NCI-H446 (cell line): ENCODE measurements around the gene NT5DC3.
"Not testable (repeated sequence)": the region's sequence is repeated elsewhere in the genome, so short reads cannot be mapped to it uniquely, and the experiment has no call there.

Experiments used
- DNase-seq, 2 experiments: peaks; one replicate each; lab custom pipeline; 2025; lab: John Stamatoyannopoulos, UW

Gene NT5DC3

DNA sequence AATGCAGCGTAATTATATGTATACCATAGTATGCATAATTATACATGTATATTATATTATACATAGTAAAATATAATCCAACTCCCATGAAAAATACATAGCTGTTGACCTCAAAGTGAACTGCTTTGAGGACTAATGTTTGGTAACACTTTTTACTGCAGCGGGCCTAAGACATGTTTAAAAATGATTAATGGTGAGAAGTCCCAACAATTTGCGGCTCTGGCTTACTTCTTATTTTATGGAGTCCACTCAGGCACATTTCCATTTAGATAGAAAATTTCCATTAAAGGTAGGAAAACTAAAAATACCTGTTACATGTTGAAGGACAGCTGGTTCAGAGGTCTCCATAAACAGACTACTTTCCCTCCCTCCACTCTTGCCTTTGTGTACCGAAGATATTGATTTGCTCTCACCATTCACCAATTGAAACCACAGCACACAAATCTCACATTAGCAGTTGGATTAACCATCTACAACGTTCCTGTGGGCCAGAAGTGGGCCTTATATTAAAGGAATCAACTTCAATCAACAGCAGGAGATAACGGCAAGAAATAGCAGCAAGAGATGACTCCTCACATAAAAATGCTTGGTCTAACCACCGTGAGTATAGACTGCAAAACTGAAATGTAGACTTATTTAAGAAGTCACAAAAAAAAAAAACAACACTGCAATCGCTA, 14.1 kb upstream of the NT5DC3 start:
- DNase-seq = no peak

DNA sequence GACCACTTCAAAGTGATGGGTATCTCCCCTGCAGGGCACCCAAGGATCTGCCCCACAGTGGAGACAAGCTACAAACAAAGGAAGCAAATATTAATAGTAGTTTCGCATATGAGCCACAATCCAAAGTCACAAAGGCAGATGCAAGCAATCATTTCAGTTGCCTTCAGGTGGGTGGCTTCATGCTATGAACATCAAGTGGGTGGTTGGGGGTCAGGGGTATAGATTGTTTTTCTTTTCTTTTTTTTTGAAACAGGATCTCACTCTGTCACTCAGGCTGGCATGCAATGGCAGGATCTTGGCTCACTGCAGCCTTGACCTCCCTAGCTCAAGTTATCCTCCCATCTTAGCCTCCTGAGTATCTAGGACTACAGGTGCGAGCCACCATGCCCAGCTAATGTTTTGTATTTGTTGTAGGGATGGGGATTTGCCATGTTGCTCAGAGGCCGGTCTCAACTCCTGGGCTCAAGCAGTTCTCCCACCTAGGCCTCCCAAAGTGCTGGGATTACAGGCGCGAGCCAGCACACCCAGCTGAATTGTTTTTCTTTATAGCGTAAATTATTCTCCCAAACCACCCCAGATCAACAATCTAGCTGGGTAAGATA, 13.4 kb upstream of the NT5DC3 start:
- DNase-seq = no peak

GRCh38 chr12:103852498-103852997, 11.5 kb upstream of the NT5DC3 start:
- no peak for DNase-seq

DNA sequence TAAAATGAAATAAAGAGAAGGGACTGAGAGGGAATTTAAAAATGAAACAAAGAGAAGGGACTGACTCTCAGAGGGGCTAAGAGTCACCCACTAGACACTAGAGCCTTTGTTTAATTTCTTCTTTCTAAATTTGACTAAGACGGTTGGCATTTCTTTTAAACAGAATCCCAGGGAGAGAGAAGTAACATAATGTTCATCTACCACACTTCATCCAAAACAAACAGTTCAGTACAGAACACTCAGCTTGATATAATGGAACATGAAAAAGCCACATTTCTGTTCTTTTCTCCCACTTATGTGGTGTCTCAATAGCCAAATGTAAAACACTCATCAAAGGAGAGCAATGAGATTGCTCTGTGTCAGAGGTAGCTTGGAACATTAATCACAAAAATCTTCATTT, 10.1 kb upstream of the NT5DC3 start:
- no peak for DNase-seq

- no peak for DNase-seq
These were observed 9.4 kb upstream of the NT5DC3 start for GRCh38 chr12:103850429-103850828.

DNA sequence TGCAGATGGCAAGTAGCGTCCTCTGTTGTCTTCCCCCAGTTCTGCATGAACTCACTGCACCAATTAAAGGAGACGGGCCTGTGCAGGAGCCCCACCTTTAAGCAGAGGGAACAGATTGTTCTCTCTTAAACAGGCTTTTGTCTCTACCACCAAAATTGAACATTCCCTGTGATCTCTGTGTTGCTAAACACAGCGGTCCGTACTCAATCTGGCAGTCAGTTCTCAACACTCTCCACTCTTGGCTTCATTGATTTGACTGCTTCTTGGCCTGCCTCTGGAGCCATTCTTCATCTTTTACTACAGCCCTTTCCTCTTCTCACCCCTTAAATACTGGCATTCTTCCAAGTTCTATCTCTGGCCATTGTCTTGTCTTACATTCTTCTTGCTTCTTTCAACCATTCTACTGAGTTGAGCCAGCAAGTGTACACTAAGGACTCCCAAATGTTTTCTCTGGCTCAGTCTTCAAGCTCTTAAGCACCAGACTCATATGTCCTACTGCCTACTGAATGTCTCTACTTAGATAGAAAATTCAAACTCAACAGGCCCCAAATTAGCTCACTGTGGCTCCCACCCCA, 8.0 kb upstream of the NT5DC3 start:
- DNase-seq = peak in 1 of 2 experiments; percentile 45

DNA sequence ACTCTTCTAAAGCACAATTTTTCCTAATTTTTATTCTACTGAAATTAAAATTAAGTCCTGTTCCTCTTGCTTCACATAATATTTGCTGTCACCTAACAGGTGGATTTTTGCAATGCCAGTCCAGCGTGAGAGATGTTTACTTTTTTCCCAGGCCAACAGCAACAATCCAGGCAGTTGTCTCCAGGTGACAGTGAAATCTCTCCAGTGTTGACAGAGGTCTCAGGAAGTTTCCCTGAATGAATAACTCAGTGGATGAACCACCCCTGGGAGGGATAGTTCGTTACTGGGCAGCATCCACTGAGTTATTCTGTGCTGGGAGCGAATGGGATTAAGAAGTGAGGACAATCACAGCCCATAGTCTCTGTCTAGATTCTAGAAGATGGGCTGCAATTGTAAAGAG, 7.1 kb upstream of the NT5DC3 start:
- DNase-seq = no peak

DNA sequence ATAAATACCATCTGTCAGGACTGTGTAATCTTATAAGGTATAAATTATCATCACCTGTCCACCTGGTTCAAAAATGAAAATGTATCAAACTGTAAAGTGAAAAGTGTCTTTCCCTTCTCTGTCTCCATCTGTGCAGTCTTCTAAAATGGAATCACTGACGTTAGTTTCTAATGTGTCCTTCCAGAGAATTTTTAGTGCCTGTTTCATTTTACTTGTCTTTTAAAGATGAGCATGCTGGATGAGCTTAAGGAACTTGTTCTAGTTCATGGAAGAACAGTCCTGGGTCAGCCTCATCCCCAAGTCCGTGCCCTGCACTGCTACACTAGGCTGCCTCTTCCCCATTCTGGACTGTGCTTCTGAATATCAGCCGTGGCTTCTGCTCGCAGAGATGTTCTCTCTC, 5.4 kb upstream of the NT5DC3 start:
- no peak for DNase-seq

- DNase-seq = no peak
These were observed 3.3 kb upstream of the NT5DC3 start for GRCh38 chr12:103844305-103844704.

- DNase-seq = peak in 1 of 2 experiments; percentile 66
These were observed 903 bp upstream of the NT5DC3 start for GRCh38 chr12:103841690-103842584.

DNA sequence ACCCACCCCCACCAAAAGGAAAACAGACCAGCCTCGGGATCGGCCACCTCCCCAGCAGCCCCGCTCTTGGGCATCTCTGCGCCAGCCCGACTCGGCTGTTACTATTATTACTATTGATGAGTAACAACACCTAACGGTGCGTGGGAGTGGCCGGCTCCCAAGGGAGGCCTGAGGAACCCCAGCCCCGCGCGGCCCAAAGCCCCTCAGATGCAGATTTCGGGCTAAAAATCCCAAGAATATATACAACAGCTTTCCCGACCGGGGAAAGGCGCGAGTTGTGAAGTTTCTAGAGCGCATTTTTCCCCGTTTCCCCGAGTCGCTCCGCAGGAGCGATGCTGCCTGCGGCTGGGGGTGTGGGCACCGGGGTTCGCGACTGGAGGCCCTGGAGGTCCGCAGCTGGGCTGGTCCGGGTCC, 565 bp downstream of the NT5DC3 start:
- DNase-seq = no peak

DNA sequence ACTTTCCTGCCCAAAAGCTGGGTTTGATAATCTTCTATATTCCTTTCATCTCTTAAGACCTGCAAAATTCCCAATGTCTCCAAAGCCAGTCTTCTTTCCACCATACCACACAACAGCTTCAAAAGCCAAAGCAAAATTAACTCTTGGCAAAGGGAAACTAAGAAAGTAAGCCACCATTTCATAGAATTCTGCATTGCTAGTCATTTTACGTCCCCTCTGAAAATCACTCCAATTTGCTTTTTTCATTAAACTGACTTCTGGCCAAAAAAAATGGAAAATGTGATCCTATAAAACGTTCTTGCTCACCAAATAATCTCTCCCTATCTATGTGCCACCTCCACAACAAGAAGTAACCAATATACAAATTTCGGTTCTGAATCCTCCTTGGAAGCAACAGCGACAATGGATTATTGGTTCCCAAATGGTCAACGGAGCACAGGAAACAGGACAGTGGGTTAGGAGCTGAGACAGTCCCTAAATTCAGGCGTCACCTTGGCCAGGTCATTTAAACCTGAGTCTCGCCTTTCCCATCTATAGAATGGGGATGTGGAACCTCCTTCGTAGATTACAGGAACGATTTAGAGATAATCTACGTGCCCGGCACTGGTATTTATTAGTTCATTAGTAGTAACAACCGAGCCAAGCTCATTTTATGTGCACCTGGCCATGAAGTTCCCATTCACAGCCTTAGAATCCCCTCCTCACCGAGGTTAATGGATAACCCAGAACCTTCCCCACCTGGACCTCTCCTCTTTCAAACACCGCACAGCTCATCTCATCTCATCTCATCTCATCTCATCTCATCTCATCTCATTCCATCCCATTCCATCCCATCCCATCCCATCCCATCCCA, 1.2 kb downstream of the NT5DC3 start:
- no peak for DNase-seq

GRCh38 chr12:103839103-103839502, 1.9 kb downstream of the NT5DC3 start:
- no peak for DNase-seq

DNA sequence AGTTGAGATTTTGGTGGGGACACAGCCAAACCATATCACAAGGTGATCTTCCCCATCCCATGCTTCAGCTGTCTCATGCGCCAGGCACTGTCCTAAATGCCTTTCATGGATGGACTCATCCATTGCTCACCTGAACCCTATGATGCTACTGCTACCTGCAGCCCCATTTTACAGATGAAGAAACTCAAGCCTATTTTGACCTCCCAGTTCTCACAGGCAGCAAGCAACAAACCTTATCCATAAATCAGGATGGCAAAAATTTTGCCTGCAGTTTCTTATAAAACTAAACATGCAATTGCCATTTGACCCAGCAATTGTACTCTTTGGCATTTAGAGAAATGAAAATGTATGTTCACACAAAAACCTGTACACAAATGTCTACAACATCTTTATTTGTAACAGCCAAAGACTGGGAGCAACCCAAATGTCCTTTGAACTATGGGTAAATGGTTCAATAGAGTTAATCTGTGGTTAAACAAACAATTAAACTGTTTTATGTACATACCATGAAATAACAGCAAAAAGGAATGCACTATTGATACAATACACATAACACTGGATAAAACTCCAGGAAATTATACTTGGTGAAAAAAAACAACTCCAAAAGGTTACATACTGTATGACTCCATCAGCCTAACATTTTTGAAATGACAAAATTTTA, 2.6 kb downstream of the NT5DC3 start:
- no peak for DNase-seq

GRCh38 chr12:103836345-103836744, 4.7 kb downstream of the NT5DC3 start:
- no peak for DNase-seq

- DNase-seq = not testable (repeated sequence)
These were observed 5.2 kb downstream of the NT5DC3 start for GRCh38 chr12:103835747-103836335.

DNA sequence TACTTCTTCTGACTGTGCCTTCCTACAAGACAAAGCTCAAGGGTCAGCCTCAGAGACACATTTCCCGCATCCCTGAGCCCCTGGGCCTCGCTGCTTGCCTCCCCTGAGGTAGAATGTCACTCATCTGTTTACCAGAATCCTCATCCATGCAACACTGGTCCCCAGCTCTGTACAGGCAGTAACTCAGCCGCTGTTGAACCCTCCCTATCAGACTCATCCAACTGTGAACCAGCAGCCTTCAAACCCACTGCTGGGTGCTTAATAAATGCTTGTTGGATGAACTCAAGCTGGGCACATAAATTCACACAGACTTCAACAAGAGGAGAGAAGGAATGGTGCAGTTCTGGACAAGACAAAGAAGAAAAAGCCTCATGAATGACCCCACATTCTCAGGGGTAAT, 6.1 kb downstream of the NT5DC3 start:
- DNase-seq = no peak

GRCh38 chr12:103833891-103834290, 7.1 kb downstream of the NT5DC3 start:
- DNase-seq = no peak

GRCh38 chr12:103833095-103833775, 7.8 kb downstream of the NT5DC3 start:
- DNase-seq = no peak
